G401 (cell line): ENCODE data around the gene BMF. TPM values are rescaled to one million over a fixed set of nuclear protein-coding genes. Genes with fewer than 3 reads are reported as not detected.
"Not testable (repeated sequence)": the region's sequence is repeated elsewhere in the genome, so short reads cannot be mapped to it uniquely, and the experiment has no call there.

Source experiments
- DNase-seq: peaks from one replicate; pipeline ENCODE4 v3.0.0-alpha.2; 2015; ENCODE audit warnings: low spot score
- in situ Hi-C: cut with HindIII; loops from 2 replicates; pipeline ENCODE4 v1.10.0; 2016; ENCODE audit warnings: low sequenced_read_pairs, mixed read lengths
- total RNA-seq: library from RNA; depleted of rRNA; stranded (reverse); fragments of >200 nt; shearing (Covaris generic); gene quantifications from 2 replicates; pipeline ENCODE4 v1.2.3, GENCODE V29; 2014

Gene BMF
- total RNA-seq, 1 experiment from 2014 or later: 14.3 TPM

DNA sequence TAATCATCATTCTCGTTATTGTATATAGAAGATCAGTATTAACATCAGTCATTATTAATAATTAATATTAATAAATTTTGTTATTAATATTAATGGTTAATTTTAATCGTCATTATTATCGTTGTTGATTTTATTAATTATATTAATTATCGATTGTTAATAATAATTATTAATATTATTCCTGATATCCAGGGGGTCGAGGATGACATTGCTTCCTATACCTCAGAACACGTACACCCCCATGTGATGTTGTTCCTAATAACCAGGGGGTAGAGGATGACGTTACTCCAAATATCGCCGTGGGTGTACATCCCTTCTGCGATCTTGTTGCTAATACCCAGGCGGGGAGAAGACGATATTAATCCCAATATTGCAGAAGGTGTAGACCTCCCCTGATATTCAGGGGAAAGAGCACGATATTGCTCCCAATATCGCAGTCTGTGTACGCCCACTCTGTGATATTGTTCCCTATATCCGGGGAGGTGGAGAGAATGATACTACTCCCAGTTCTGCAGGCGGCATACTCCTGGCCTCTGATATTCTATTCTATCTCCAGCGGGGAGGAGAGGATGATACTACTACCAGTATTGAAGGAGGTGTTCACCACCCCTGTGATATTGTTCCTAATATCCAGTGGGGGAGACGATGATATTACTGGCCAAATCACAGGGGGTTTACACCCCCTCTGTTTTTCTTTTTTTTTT is 22.3 kb upstream of the BMF start:
- no peak for DNase-seq

DNA sequence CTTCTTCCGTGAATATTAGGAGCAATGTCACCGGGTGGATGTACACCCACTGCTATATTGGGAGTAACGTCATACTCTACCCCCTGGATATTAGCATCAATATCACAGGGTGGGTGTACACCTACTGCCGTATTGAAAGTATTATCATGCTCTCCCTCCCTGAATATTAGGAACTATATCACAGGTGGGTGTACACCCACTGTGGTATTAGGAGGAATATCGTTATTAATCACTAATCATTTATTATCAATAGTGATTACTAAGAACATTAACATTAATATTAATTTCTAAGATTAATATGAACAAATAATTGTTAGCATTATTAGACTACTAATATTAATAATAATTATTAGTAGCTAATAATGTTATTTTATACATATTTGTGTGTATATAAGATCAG is 21.4 kb upstream of the BMF start:
- no peak for DNase-seq
- in situ Hi-C loops: no loop called here

More for the DNA sequence above, 22.3 kb upstream of the BMF start:
- in situ Hi-C loops: no loop called here

DNA sequence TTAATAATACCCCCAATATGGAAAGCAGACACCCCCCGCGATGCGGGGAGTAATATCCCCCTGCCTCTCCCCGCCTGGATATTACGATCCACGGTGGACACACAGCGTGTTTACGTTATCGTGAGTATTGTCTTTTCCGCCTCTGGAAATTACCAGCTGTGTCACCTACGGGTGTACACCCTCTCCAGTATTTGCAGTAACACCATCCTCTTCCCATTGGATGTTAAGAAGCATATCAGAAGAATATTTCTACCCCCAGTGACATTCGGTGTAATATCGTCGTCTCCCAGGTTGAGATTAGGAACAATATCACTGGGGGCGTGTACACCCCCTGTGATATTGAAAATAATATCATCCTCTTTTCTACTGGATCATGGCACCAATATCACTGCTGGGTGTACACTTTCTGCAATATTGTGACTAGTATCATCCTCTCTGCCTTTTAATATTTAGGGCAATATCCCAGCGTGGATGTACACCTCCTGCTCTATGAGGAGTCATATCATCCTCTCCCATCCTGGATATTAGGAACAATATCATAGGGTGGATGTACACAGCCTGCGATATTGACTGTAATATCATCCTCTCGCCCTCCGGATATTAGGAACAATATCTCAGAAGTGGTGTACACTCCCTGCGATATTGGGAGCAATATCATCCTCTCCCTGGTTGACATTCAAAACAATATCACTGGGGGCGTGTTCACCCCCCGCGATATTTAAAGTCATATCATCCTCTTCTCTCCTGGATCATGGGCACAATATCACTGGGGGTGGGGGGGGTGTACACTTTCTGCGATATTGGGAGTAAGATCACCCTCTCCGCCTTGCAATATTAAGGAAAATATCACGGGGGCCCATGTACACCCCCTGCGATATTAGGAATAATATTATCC is 20.3 kb upstream of the BMF start:
- in situ Hi-C loops: no loop called here
- no peak for DNase-seq

DNA sequence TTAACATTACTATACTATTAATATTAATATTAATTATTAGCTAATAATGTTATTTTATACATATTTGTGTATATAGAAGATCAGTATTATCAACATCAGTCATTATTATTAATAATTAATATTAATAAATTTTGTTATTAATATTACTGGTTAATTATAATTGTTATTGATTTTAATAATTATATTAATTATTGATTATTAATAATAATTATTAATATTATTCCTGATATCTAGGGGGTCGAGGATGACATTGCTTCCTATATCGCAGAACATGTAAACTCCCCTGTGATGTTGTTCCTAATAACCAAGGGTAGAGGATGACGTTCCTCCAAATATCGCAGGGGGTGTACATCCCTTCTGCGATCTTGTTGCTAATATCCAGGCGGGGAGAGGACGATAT is 17.3 kb upstream of the BMF start:
- in situ Hi-C loops: no loop called here
- no peak for DNase-seq

DNA sequence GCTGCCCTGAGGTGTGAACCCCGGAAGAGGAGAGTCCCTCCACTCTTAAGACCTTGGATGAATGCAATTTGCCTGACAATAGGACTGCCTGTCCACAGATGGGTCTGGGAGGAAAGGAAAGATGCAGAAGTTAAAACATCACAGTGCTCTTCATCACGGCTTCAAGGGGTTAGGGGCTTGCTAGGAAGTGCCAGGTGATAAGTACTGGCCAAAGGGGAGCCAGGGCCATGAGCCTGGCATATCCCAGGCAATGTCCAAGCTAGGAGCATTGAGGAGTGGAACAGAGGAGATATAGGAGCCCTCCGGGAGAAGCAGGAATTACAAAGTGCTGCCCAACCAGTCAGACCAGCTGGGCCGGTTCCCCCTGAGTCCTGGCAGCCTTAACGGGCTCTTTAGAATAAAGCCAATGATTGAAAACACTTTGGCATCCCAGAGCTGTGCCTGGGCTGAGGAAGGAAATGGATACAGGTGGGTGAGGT is 16.2 kb upstream of the BMF start:
- DNase-seq: not testable (repeated sequence)

DNA sequence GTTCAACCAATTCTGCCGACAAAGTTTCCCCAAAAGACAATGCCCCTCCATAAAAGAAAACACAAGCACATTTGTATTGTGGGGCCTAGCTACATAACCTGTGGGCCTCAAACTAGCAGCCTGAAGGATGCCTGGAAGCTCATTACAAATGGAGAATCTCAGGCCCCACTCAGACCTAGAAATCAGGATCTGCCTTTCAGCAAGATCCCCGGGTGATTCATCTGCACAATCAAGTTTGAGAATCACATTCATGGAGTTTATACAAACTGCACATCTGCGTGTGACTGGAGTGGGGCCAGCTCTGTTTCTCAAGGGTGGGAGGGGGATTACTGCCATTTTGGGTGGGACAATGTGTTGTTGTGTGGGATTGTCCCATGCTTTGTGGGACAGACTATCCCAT is 15.7 kb upstream of the BMF start:
- not testable (repeated sequence) for DNase-seq

More for the DNA sequence above, 16.2 kb upstream of the BMF start:
- in situ Hi-C loops: not testable (repeated sequence)

DNA sequence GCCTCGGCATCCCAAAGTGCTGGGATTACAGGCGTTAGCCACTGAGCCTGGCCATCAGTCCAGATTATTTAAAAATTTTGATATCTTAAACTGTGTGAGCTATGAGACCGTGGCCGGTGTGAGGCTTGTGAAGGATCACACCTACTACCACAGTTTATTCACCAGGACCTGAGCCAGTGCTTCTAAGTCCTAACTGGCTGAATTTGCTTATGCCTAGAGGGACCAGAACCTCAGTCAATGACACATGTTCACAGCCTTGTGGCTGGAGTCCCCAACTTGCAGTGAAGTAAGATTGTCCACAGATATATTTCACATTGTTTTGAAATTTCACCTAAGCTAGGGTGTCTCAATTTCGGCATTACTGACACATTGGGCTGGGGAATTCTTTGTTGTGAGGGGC is 15.2 kb upstream of the BMF start:
- in situ Hi-C loops, DNase-seq: not testable (repeated sequence)

More for the DNA sequence above, 15.7 kb upstream of the BMF start:
- in situ Hi-C loops: not testable (repeated sequence)

DNA sequence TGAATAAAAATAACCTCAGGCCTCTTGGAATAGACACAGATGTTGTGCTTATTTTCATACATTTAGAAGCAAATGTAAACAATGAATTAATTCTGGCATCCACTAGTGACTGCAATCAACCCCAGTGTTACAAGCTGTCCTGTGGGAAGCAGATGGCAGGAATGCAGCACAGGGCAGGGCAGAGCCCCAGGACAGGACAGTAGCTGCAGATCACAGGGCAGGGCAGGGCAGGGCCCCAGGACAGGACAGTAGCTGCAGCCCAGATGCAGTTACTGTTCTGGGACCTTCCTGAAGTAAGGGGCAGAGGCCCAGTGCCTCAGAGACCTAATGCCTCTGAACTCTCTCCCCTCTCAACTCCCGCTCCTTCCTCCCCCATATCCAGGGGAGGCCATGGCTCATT is 14.3 kb upstream of the BMF start:
- in situ Hi-C loops, DNase-seq: not testable (repeated sequence)

DNA sequence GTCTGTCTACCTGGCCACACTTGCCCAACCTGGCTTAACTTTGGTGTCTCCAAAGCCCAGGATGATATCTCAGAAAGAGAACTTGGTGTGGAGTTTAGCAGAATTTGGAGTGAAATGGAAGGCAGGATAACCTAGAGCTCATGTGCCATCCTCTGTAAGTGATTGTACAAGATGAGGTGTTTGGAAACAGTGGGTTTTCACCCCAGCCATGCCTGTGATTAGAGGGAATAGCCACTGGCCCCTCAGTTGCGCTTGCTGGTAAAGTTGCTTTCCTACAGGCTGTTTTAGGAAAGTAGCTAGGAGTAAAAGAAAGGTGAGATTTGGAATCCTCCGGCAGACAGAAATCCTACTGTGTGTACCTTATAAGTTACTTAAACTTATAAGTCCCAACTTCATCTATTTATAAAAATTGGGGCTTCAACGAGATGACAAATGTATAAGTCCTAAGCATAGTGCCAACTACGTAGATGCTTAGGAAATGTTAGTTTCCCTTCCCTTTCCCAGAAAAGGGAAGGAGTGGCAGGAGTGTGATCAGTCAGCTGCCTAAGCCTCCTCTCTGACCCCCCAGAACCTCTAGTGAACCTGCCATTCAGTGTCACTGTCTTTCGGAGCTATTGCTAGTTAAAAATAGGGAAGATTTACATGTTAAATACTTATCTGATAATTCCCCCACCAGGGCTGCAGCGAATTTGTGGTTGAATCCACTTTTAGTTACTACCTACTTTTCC is 13.4 kb upstream of the BMF start:
- DNase-seq: no peak
- in situ Hi-C loops: no loop called here

DNA sequence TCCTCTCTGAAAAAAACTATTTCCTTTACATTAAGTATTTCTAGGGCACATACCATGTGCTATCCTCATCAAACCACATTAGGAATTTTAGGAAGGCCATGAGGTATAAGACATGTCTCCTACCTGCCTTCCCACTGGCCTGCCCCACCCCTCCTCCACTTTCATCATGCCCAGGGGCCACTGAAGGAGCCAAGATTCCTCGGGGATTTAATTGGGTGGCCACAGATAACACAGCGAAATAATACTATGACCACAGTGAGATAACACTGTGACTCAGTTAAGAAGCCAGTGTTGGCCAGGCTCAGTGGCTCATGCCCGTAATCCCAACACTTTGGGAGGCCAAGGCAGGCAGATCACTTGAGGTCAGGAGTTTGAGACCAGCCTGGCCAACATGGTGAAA is 9.8 kb upstream of the BMF start:
- DNase-seq: no peak
- in situ Hi-C loops: no loop called here

DNA sequence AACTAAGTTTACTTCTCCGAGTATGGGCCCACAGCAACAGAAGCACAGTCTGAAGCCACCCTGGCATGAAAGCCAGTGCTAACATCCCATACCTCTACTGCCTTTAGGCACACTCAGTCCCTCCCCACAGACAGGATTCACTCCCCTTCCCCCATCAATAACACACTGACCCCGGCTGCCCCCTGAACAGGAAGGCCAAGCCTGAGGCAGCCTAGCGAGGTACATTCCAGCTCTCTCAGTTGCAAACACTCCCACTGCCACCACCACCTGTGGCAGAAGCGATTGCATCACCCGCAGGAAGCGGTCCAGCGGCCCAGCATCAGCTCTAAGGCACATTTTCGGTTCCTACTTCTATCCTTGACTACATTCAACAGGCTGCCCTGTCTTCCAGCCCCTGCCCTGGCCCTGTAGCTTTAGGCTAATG is 7.0 kb upstream of the BMF start:
- no peak for DNase-seq
- in situ Hi-C loops: no loop called here

DNA sequence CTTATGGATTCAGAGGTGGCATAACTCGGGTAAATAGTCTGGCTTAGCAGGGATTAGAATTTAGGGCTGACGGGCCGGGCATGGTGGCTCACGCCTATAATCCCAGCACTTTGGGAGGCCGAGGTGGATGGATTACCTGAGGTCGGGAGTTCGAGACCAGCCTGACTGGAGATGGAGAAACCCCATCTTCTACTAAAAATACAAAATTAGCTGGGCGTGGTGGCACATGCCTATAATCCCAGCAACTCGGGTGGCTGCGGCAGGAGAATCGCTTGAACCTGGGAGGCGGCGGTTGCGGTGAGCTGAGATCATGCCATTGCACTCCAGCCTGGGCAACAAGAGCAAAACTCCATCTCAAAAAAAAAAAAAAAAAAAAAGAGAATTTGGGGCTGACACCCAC is 6.4 kb upstream of the BMF start:
- in situ Hi-C loops, DNase-seq: not testable (repeated sequence)

DNA sequence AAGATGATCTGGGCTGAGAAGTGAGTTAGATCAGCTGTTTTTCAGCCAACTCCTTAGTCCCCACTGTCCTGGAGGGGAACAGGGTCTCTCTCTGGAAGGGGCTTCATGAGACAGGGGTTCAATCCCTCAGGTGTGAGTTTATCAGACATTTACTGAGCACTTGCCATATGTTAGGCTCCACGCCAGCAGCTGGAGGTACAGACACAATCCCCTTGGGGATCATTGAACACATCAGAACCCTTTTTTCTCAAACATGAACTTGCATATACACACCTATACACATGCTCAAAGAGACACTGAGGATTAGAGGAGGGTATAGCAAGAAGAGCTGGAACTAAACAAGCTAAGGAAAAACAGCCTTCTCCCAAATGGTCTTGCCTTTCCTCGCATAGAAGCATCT is 5.5 kb upstream of the BMF start:
- in situ Hi-C loops: no loop called here

DNA sequence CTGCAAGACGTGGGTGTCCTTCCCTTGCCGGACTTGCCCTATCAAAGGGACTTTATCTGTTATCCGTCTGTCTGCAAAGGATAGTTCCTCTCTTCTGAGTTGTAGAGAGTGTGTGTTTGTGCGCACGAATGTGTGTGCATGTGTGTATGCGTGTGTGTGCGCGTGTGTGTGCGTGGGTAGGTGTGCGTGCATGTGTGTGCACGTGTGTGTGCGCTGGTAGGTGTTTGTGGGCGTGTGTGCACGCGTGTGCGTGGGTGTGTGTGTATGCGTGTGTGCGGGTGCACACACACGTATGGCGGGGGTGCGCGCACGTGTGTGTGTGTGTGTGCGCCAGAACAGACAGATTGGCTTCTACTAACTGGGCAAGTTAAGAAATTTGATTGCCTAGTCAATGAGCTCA is 4.1 kb upstream of the BMF start:
- DNase-seq: no peak
- in situ Hi-C loops: no loop called here

More for the DNA sequence above, 5.5 kb upstream of the BMF start:
- no peak for DNase-seq

DNA sequence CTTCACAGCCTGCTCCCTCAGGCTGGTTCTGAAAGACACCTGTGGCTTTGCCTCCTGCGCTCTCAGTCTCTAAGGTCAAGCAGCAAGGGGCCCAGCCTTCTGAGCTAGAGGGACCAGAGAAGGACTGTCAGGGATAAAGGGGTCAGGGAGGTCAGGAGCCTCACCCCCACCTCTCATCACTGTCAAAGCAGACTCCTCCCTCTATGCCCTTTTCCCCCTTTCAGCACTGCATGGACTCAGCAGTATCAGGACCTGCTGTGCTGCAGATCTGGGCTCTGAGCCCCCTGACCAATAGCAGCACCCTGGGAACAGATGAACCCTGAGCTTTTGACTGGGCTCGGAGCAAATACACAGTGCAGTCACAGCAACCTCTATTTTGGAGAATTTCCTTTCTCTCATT is 3.2 kb upstream of the BMF start:
- in situ Hi-C loops: no loop called here
- no peak for DNase-seq

DNA sequence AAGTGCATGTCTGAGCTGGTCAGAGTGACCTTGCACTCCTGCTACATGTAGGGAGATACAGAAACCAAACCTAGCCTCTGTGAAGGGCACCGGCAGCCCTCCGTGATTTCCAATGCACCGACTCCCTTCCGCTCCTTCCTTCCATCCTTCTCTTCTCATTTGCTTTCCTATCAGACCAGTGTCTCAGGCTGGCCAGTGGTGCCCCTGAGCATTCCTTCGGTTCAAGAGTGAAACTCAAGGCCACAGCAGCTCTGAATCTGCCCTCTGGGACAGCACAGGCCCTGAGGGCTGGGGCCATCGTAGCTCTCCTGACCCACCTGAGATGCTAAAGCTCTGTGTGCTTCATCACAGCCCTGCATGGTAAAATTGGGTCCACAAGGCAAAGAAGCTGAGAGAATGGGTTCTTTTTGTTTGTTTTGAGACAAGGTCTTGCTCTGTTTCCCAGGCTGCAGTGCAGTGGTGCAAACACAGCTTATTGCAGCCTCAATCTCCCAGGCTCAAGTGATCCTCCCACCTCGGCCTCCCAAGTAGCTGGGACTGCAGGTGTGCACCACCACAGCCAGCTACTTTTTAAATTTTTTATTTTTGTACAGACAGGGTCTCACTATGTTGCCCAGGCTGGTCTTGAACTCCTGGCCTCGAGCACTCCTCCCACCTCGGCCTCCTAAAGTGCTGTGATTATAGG is 2.3 kb upstream of the BMF start:
- DNase-seq: no peak
- in situ Hi-C loops: no loop called here

DNA sequence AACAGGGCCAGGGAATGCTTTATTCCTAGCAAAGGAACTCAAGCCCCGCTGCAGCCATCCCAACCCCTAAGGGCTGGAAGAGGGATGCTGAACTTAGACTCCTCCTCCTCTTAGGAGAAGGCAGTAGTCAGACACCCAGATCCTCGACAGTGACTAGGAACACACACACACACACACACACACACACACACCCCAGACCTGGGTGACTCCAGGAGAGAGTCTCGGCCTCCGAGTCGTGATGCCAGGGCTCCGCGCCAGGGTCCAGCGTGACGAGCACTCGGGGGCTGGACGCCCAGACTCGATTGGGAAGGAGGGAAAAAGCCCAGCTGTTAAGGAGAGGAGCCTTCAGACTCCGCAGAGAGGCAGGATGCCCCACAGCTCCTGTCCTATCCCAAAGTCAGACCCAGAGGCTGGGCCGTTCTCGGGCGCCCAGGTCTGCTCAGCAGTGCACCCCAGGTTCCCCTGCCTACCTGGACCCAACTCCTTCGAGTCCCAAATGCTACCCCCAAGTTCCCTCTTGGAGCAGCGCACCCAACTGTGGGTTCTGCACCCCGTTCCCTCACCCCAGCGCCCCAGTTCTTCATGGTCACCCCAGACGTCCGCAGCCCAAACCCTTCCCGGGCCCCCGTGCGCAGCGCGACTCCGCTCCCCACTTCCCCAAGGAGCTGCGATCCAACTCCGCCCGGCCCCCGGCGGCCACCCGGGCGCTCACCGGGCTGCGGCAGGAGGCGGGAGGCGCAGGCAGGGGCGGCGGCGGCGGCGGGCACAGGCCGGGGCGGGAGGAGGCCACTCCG is 421 bp downstream of the BMF start:
- in situ Hi-C loops: no loop called here
- DNase-seq: peak; percentile 34
